ENCODE data around the gene NLRX1. TPM values are rescaled to one million over a fixed set of nuclear protein-coding genes. Genes with fewer than 3 reads are reported as not detected.

The NLRX1 gene
- total RNA-seq, 1 experiment from 2014 or later: 21.4 TPM

- ATAC-seq: no peak
- no peaks in the 10 kb centered on the region for H4K20me1 ChIP-seq (ENCODE audit: insufficient read depth)
- ChIA-PET CTCF (no interaction called here), RAD21 (ENCODE audit: low non-redundant PET in 1 of 2, low total read pairs in 2 of 2, uncharacterized antibody in 2 of 2, unreplicated experiment in 2 of 2) (no interaction called here), POLR2A (no interaction called here)
- no peak for DNase-seq (ENCODE audit: low read depth, low spot score)
- H3K4me1 ChIP-seq (ENCODE audit: control insufficient read depth in 1 of 2, insufficient read depth in 2 of 2, low read length in 2 of 2): peaks cover 10 to 16% of the 10 kb centered on the region in 2 experiments
- no peaks in the 10 kb centered on the region for H3K9me3 ChIP-seq (ENCODE audit: control insufficient read depth in 1 of 2, insufficient read depth in 1 of 2, low read depth in 1 of 2, low read length in 2 of 2)
- no TSS peak for BruUV-seq (replicated peaks)
- H3K4me2 ChIP-seq (ENCODE audit: low read length): no peak overlapping the region
- peaks cover 9% of the 10 kb centered on the region for H3K79me2 ChIP-seq (ENCODE audit: insufficient read depth, low read length)
- H3K9ac ChIP-seq (ENCODE audit: low read length): no peak overlapping the region
- no peak overlapping the region for H3K27ac ChIP-seq (ENCODE audit: low read depth, low read length)
- H3K4me3 ChIP-seq (replicated peaks in 1 of 2; ENCODE audit: low read depth in 1 of 2, low read length in 2 of 2): no peak overlapping the region
- no peaks in the 10 kb centered on the region for H3K27me3 ChIP-seq (ENCODE audit: insufficient read depth, low read length)
- no peaks in the 10 kb centered on the region for H3K36me3 ChIP-seq (ENCODE audit: control insufficient read depth in 1 of 2, insufficient read depth in 2 of 2, low read length in 2 of 2)
- H3K9me2 ChIP-seq (ENCODE audit: insufficient read depth): no peaks in the 10 kb centered on the region
- H2AFZ ChIP-seq (ENCODE audit: low read depth, low read length, poor library complexity, severe bottlenecking): no peak overlapping the region
- intact Hi-C loops (cut with micrococcal nuclease): no loop called here
- TF ChIP-seq ZFX (IDR thresholded peaks at IDR 0.05): no peak
- TF ChIP-seq POLR2AphosphoS5 (IDR thresholded peaks at IDR 0.05; ENCODE audit: low read depth, low read length): no peak
- TF ChIP-seq TCF7L2 (IDR thresholded peaks at IDR 0.05; ENCODE audit: borderline replicate concordance, extremely low read depth, insufficient read depth, insufficient read length): no peak
- no peak for TF ChIP-seq MAX (IDR thresholded peaks at IDR 0.05)
Observed at GRCh38 chr11:119202554-119202953, 34.0 kb downstream of the NLRX1 start.

- Histone ChIP-seq H3K9me3 (ENCODE audit: control insufficient read depth in 1 of 2, insufficient read depth in 1 of 2, low read depth in 1 of 2, low read length in 2 of 2) (no peaks in the 10 kb centered on the region), H3K4me2 (ENCODE audit: low read length) (no peak overlapping the region), H3K27me3 (ENCODE audit: insufficient read depth, low read length) (no peaks in the 10 kb centered on the region), H3K36me3 (ENCODE audit: control insufficient read depth in 1 of 2, insufficient read depth in 2 of 2, low read length in 2 of 2) (no peaks in the 10 kb centered on the region), H3K9me2 (ENCODE audit: insufficient read depth) (no peaks in the 10 kb centered on the region), H3K79me2 (ENCODE audit: insufficient read depth, low read length) (peaks cover 24% of the 10 kb centered on the region), H3K27ac (ENCODE audit: low read depth, low read length) (no peak overlapping the region), H3K4me1 (ENCODE audit: control insufficient read depth in 1 of 2, insufficient read depth in 2 of 2, low read length in 2 of 2) (peaks cover 10 to 16% of the 10 kb centered on the region in 2 experiments), H4K20me1 (ENCODE audit: insufficient read depth) (no peaks in the 10 kb centered on the region), H2AFZ (ENCODE audit: low read depth, low read length, poor library complexity, severe bottlenecking) (no peak overlapping the region), H3K4me3 (replicated peaks in 1 of 2; ENCODE audit: low read depth in 1 of 2, low read length in 2 of 2) (no peak overlapping the region), H3K9ac (ENCODE audit: low read length) (no peak overlapping the region)
- ATAC-seq (no peak), DNase-seq (ENCODE audit: low read depth, low spot score) (no peak)
- no peak for TF ChIP-seq SP1 (IDR thresholded peaks at IDR 0.05; ENCODE audit: low read depth)
- no peak for TF ChIP-seq REST (IDR thresholded peaks at IDR 0.05; ENCODE audit: low read depth)
- BruUV-seq (replicated peaks): no TSS peak
- intact Hi-C loops (cut with micrococcal nuclease): no loop called here
- ChIA-PET CTCF (interaction anchor here (0.8 kb wide), 1 partner anchor 134 kb away, joined by 3 read pairs; no protein-coding TSS in a partner anchor), RAD21 (ENCODE audit: low non-redundant PET in 1 of 2, low total read pairs in 2 of 2, uncharacterized antibody in 2 of 2, unreplicated experiment in 2 of 2) (no interaction called here), POLR2A (interaction anchor here (0.6 kb wide), 1 partner anchor 1297 kb away, joined by 3 read pairs; no protein-coding TSS in a partner anchor)
Observed at GRCh38 chr11:119204066-119204465, 35.5 kb downstream of the NLRX1 start.

Measured in HCT116 (cell line).